ENCODE results near the gene AUP1. TPM values are rescaled to one million over a fixed set of nuclear protein-coding genes. Genes with fewer than 3 reads are reported as not detected.

AUP1 gene
- polyA plus RNA-seq, 3 donors, result 130 to 385 (median 149) TPM

- peak overlapping the region; percentile 88 for H3K9ac ChIP-seq (ENCODE audit: insufficient read depth, low read length, poor library complexity, severe bottlenecking)
- intact Hi-C loops (cut with micrococcal nuclease), result no loop called here
- H3K79me2 ChIP-seq (ENCODE audit: insufficient read depth, low read length), result peaks cover 53% of the 10 kb centered on the region
- no peaks in the 10 kb centered on the region for H3K9me3 ChIP-seq (replicated peaks in 1 of 2; ENCODE audit: control insufficient read depth in 1 of 2, insufficient read depth in 1 of 2, low read length in 2 of 2)
- H2AFZ ChIP-seq (ENCODE audit: insufficient read depth, low read depth, low read length, poor library complexity, severe bottlenecking), result peak overlapping the region; percentile 90
- H3K4me3 ChIP-seq (replicated peaks in 1 of 3; ENCODE audit: low read depth in 2 of 3, low read length in 3 of 3), result peak overlapping the region; percentile 94 to 99 (median 98)
- peak overlapping the region; percentile 97 for H3K4me2 ChIP-seq (replicated peaks; ENCODE audit: extremely low read depth, low read length, poor library complexity, severe bottlenecking)
- no peaks in the 10 kb centered on the region for H3K9me3 Mint-ChIP-seq
- peaks cover 23 to 30% of the 10 kb centered on the region in 2 donors for H3K36me3 Mint-ChIP-seq
- peak overlapping the region; percentile 91 to 98 (median 96) for H3K27ac Mint-ChIP-seq
- H3K4me1 Mint-ChIP-seq, result peaks cover 43% of the 10 kb centered on the region
- H3K27ac ChIP-seq (ENCODE audit: low read depth in 1 of 2, low read length in 2 of 2), result peak overlapping the region; percentile 82 to 94
- H3K27me3 Mint-ChIP-seq (ENCODE audit: low read depth in 3 of 3), result peaks cover 0 to 4% (median 2%) of the 10 kb centered on the region in 3 donors
- peak overlapping the region; percentile 98 to 99 for H3K4me3 Mint-ChIP-seq
- TF ChIP-seq CTCF (IDR thresholded peaks at IDR 0.05), result no peak
- DNase-seq, result peak in 1 of 3 donors; percentile 31
- no peaks in the 10 kb centered on the region for H3K27me3 ChIP-seq (ENCODE audit: control insufficient read depth in 2 of 2, insufficient read depth in 2 of 2, low read length in 2 of 2)
- peaks cover 20 to 28% of the 10 kb centered on the region in 2 donors for H3K36me3 ChIP-seq (replicated peaks in 1 of 2; ENCODE audit: control insufficient read depth in 1 of 2, insufficient read depth in 2 of 2, low read length in 2 of 2)
- WGBS (ENCODE audit: insufficient coverage), result 17% methylated on average over 9 of the region's 14 CpGs
- H3K4me1 ChIP-seq (ENCODE audit: control insufficient read depth in 1 of 2, insufficient read depth in 2 of 2, low read length in 2 of 2), result peaks cover 23 to 43% of the 10 kb centered on the region in 2 donors
- peaks cover 23% of the 10 kb centered on the region for H4K20me1 ChIP-seq (ENCODE audit: insufficient read depth, low read length)
Measured at GRCh38 chr2:74556159-74556558, 26.7 kb upstream of the AUP1 start.

GRCh38 chr2:74555610-74556103 is 26.2 kb upstream of the AUP1 start:
- 28% methylated on average over 13 of the region's 17 CpGs for WGBS (ENCODE audit: insufficient coverage)
- peak overlapping the region; percentile 88 for H3K9ac ChIP-seq (ENCODE audit: insufficient read depth, low read length, poor library complexity, severe bottlenecking)

More at GRCh38 chr2:74555610-74556103, 26.2 kb upstream of the AUP1 start:
- H3K36me3 ChIP-seq (replicated peaks in 1 of 2; ENCODE audit: control insufficient read depth in 1 of 2, insufficient read depth in 2 of 2, low read length in 2 of 2), result peaks cover 20 to 28% of the 10 kb centered on the region in 2 donors
- H3K9me3 Mint-ChIP-seq, result no peaks in the 10 kb centered on the region
- TF ChIP-seq CTCF (IDR thresholded peaks at IDR 0.05), result no peak
- peaks cover 24 to 33% of the 10 kb centered on the region in 2 donors for H3K36me3 Mint-ChIP-seq
- H3K79me2 ChIP-seq (ENCODE audit: insufficient read depth, low read length), result peaks cover 54% of the 10 kb centered on the region
- peak overlapping the region; percentile 98 to 99 for H3K4me3 Mint-ChIP-seq
- peak overlapping the region; percentile 94 to 99 (median 98) for H3K4me3 ChIP-seq (replicated peaks in 1 of 3; ENCODE audit: low read depth in 2 of 3, low read length in 3 of 3)
- peak overlapping the region; percentile 91 to 98 (median 96) for H3K27ac Mint-ChIP-seq
- H3K27me3 Mint-ChIP-seq (ENCODE audit: low read depth in 3 of 3), result peaks cover 0 to 4% (median 2%) of the 10 kb centered on the region in 3 donors
- DNase-seq, result peak; percentile 43 to 59 (median 57)
- H3K27me3 ChIP-seq (ENCODE audit: control insufficient read depth in 2 of 2, insufficient read depth in 2 of 2, low read length in 2 of 2), result no peaks in the 10 kb centered on the region
- H2AFZ ChIP-seq (ENCODE audit: insufficient read depth, low read depth, low read length, poor library complexity, severe bottlenecking), result peak overlapping the region; percentile 90
- peaks cover 23% of the 10 kb centered on the region for H4K20me1 ChIP-seq (ENCODE audit: insufficient read depth, low read length)
- H3K9me3 ChIP-seq (replicated peaks in 1 of 2; ENCODE audit: control insufficient read depth in 1 of 2, insufficient read depth in 1 of 2, low read length in 2 of 2), result no peaks in the 10 kb centered on the region
- H3K27ac ChIP-seq (ENCODE audit: low read depth in 1 of 2, low read length in 2 of 2), result peak overlapping the region; percentile 82 to 94
- H3K4me1 ChIP-seq (ENCODE audit: control insufficient read depth in 1 of 2, insufficient read depth in 2 of 2, low read length in 2 of 2), result peaks cover 23 to 42% of the 10 kb centered on the region in 2 donors
- peak overlapping the region; percentile 97 for H3K4me2 ChIP-seq (replicated peaks; ENCODE audit: extremely low read depth, low read length, poor library complexity, severe bottlenecking)
- H3K4me1 Mint-ChIP-seq, result peaks cover 42% of the 10 kb centered on the region
- intact Hi-C loops (cut with micrococcal nuclease), result no loop called here
